Tibial nerve (tissue), 4 donors: Measurements from ENCODE around the gene YBEY. TPM values are rescaled to one million over a fixed set of nuclear protein-coding genes. Genes with fewer than 3 reads are reported as not detected.

Experiments
- DNase-seq, 2 donors: peaks; one replicate each; pipeline ENCODE4 v3.0.0-alpha.2; 2019; ENCODE audit warnings: low spot score in 2 of 2
- H3K27ac ChIP-seq, 4 donors: fragments of 200-600 bp; sonication (generic) in 3 of 4; one replicate each; pipeline ENCODE4 v1.5.1; 2017 to 2019; ENCODE audit warnings: mild to moderate bottlenecking in 1 of 4
- H3K27me3 ChIP-seq, 2 donors: fragments of 200-600 bp; sonication (generic) in 1 of 2; one replicate each; pipeline versions ENCODE4 v1.5.1 to v1.6.0; 2017 to 2019
- H3K36me3 ChIP-seq, 3 donors: fragments of 200-600 bp; sonication (generic); one replicate each; pipeline ENCODE4 v1.5.1; 2018 to 2019
- H3K4me1 ChIP-seq, 4 donors: fragments of 200-600 bp; sonication (generic) in 3 of 4; one replicate each; pipeline ENCODE4 v1.5.1; 2017 to 2019
- H3K4me3 ChIP-seq, 4 donors: fragments of 200-600 bp; sonication (generic) in 3 of 4; one replicate each; pipeline ENCODE4 v1.5.1; 2017 to 2019; ENCODE audit warnings: mild to moderate bottlenecking in 1 of 4, moderate library complexity in 1 of 4
- H3K9me3 ChIP-seq, 4 donors: fragments of 200-600 bp; sonication (generic) in 3 of 4; one replicate each; pipeline ENCODE4 v1.5.1; 2017 to 2019
- EP300 ChIP-seq, 2 donors: sonication (generic); formaldehyde crosslinking; IDR thresholded peaks; one replicate each; pipeline ENCODE4 v1.6.1; 2017; ENCODE audit warnings: antibody characterized with exemption in 2 of 2, mild to moderate bottlenecking in 1 of 2
- POLR2A ChIP-seq, 2 donors: fragments of 450-650 bp; IDR thresholded peaks; one replicate each; pipeline ENCODE4 v1.6.1; 2017; ENCODE audit warnings: antibody characterized with exemption in 2 of 2, mild to moderate bottlenecking in 2 of 2, moderate library complexity in 2 of 2
- WGBS, 2 donors: methylation state at CpG; one replicate each; pipeline ENCODE4 v1.1.5; 2018; 5-methylcytosine and 5-hydroxymethylcytosine counted together
- total RNA-seq, 4 donors: library from RNA; depleted of rRNA; stranded (reverse); fragments of >200 nt; gene quantifications; one replicate each; pipeline ENCODE4 v1.1.0, GENCODE V29; 2016
- TF ChIP-seq, protein P1 (sequence below), 5 experiments: fragments of 200-600 bp in 3 of 5; fragments of 450-650 bp in 2 of 5; sonication (generic) in 3 of 5; IDR thresholded peaks; one replicate each; pipeline ENCODE4 v1.5.1; 2016 to 2019; ENCODE audit warnings: antibody characterized with exemption in 5 of 5, mild to moderate bottlenecking in 3 of 5, moderate library complexity in 2 of 5

Gene YBEY
- total RNA-seq, 4 donors from 2014 or later = 6.7 to 20.1 (median 15.5) TPM

DNA sequence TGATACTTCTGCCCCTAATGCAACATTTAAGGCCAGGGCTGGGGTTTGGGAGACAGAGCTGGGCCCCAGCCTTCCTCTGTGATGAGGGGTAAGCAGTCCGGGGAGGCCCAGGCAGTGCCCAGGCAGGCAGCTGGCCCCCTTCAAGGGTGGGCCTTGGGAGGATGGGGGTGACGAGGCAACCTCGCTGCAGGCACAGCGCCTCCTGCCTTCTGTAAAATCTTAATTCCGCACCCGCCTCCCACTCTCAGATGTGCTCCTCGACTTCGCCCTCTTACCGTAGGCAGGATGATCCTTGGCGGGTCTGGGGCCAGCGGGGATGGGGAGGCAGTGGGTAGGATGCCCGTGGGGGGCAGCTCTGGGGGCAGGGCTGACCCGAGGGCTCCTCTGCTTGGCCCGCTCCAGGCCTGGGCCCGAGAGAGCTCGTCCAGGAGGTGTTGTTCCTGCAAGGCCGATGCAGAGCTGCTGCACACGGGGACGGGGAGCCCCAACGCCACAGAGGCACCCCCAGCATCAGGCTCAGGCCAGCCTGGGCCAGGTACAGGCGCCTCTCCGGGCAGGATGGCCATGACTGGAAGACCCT, 28.4 kb downstream of the YBEY start:
- Histone ChIP-seq H3K27me3 (no peaks in the 10 kb centered on the region), H3K4me1 (no peaks in the 10 kb centered on the region), H3K4me3 (no peak overlapping the region), H3K9me3 (no peaks in the 10 kb centered on the region), H3K27ac (no peak overlapping the region), H3K36me3 (peaks cover 0 to 26% (median 0%) of the 10 kb centered on the region in 3 donors)
- WGBS, 2 donors = 90 to 95% methylated on average over 15 to 22 of the region's 22 CpGs
- DNase-seq = no peak
- TF ChIP-seq, protein P1, sequence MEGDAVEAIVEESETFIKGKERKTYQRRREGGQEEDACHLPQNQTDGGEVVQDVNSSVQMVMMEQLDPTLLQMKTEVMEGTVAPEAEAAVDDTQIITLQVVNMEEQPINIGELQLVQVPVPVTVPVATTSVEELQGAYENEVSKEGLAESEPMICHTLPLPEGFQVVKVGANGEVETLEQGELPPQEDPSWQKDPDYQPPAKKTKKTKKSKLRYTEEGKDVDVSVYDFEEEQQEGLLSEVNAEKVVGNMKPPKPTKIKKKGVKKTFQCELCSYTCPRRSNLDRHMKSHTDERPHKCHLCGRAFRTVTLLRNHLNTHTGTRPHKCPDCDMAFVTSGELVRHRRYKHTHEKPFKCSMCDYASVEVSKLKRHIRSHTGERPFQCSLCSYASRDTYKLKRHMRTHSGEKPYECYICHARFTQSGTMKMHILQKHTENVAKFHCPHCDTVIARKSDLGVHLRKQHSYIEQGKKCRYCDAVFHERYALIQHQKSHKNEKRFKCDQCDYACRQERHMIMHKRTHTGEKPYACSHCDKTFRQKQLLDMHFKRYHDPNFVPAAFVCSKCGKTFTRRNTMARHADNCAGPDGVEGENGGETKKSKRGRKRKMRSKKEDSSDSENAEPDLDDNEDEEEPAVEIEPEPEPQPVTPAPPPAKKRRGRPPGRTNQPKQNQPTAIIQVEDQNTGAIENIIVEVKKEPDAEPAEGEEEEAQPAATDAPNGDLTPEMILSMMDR (IDR thresholded peaks at IDR 0.05) = no peak
- no peak for TF ChIP-seq EP300 (IDR thresholded peaks at IDR 0.05)
- TF ChIP-seq POLR2A (IDR thresholded peaks at IDR 0.05) = no peak

DNA sequence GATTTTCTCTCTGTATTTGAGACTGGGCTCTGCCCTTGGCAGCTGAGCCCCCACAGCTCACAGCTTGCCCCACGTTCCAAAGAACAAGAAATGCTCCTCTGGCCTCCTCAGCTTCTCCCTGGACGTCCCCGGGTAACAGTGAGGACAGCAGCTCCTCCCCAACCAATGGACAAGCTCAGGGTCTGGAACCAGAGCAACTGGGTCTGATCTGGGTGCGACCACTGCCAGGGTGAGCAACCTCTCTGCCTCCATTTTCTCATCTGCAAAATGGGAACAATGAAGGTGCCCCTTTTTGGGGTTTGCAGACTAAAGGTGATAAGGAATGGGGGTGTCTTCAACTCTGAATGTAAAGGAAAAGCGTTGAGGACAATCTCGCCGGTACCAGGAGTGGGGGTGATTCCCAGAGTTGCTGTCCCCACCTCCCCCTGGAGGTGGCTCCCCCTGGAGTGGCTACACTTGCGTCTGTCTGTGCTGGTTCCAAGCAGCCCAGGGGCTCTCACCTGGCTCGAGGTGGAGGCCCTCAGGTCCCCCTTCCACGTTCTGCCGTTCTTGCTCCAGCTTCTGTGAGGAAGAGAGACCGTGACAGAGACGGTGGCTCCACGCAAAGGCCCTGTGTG, 30.7 kb downstream of the YBEY start:
- DNase-seq = no peak
- TF ChIP-seq, protein P1 (IDR thresholded peaks at IDR 0.05) = no peak
- no peak for TF ChIP-seq EP300 (IDR thresholded peaks at IDR 0.05)
- TF ChIP-seq POLR2A (IDR thresholded peaks at IDR 0.05) = no peak
- no peaks in the 10 kb centered on the region for H3K27me3 ChIP-seq
- no peak overlapping the region for H3K27ac ChIP-seq
- no peaks in the 10 kb centered on the region for H3K9me3 ChIP-seq
- 90 to 93% methylated on average over 14 of the region's 14 CpGs for WGBS, 2 donors
- H3K4me1 ChIP-seq = peaks cover 0 to under 1% (median 0%) of the 10 kb centered on the region in 4 donors
- H3K36me3 ChIP-seq = peaks cover 0 to 16% (median 0%) of the 10 kb centered on the region in 3 donors
- H3K4me3 ChIP-seq = no peak overlapping the region

DNA sequence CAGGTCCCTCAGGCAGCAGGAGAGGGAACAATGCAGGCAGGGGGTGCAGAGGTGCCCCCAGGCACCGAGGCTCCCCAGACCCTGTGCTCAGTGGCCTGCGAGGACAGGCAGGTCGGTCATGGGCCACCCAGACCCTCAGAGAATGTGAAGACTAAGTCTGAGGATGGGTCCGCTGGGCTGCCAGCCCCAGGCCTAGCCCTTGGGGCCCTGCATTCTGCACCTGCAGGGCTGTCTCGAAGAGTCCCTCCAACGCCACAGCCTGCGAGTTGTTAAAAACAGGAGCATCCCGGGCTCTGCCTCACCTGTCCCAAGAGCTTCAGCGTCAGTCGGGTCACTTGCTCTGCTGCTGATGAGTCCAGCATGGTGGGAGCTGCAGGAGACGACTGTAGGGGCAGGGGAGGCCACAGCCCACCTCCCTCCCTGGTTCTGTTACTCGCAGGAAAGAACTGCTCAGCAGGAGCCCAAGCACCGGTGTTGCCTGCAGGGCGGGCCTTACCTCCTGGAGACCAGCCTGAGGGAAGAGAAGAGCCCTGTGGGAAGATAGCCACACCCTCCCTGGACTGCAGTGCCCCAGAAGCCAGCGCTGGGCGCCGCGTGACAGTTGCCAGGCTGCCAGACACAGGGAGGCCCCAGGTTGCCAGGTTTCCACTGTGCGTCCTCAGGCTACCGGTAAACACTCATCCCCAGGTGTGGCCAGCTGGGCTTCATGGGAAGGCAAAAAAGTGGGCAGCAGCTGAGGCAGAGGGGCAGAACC, 31.7 kb downstream of the YBEY start:
- TF ChIP-seq, protein P1 (IDR thresholded peaks at IDR 0.05) = no peak
- TF ChIP-seq EP300 (IDR thresholded peaks at IDR 0.05) = no peak
- no peak for TF ChIP-seq POLR2A (IDR thresholded peaks at IDR 0.05)
- Histone ChIP-seq H3K4me1 (peaks cover 0 to 11% (median 6%) of the 10 kb centered on the region in 4 donors), H3K27ac (no peak overlapping the region), H3K27me3 (no peaks in the 10 kb centered on the region), H3K4me3 (no peak overlapping the region), H3K9me3 (no peaks in the 10 kb centered on the region), H3K36me3 (peaks cover 0 to 16% (median 0%) of the 10 kb centered on the region in 3 donors)
- no peak for DNase-seq
- WGBS, 2 donors = 76 to 81% methylated on average over 18 to 19 of the region's 20 CpGs

DNA sequence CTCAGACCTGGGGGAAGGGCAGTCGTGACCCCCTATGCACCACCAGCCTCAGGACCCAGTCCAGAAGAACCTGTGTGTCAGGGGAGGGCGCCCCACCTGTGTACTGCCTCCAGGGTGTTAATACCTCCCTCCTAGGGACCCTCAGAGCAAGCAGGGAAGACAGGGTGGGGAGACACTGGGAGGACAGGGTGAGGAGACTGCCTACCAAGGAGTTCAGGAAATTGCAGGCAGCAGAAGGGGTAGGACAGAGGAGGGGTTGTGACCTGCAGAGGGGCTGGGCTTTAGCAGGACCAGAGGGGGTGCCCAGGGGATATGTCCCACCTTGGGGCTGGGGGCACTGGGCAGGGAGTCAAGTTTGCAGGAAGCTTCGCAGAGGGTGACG, 32.3 kb downstream of the YBEY start:
- H3K9me3 ChIP-seq = no peaks in the 10 kb centered on the region
- TF ChIP-seq POLR2A (IDR thresholded peaks at IDR 0.05) = no peak
- no peak for TF ChIP-seq EP300 (IDR thresholded peaks at IDR 0.05)
- TF ChIP-seq, protein P1 (IDR thresholded peaks at IDR 0.05) = no peak
- H3K27ac ChIP-seq = no peak overlapping the region
- peaks cover 0 to 16% (median 0%) of the 10 kb centered on the region in 3 donors for H3K36me3 ChIP-seq
- DNase-seq = no peak
- no peak overlapping the region for H3K4me3 ChIP-seq
- WGBS, 2 donors = 71 to 90% methylated on average over 4 of the region's 4 CpGs
- H3K27me3 ChIP-seq = no peaks in the 10 kb centered on the region
- peaks cover 0 to 16% (median 9%) of the 10 kb centered on the region in 4 donors for H3K4me1 ChIP-seq

DNA sequence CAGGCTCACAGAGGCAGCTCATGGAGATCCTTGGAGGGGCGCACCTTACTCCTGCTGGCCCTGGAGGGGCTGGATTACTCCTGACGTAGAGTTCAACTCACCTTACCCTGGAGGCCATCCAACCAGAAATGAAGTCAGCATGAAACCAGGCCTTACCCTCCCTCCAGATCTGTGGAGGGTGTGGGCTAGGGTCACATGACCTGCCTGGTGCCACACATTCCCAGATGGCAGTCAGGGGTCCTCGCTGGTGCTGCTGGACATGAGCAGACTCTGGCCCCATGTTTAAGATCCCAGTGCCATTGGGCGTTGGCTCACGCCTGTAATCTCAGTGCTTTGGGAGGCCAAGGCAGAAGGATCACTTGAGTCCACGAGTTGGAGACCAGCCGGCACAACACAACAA, 33.0 kb downstream of the YBEY start:
- Histone ChIP-seq H3K27ac (no peak overlapping the region), H3K27me3 (no peaks in the 10 kb centered on the region), H3K36me3 (peaks cover 0 to 16% (median 0%) of the 10 kb centered on the region in 3 donors), H3K4me3 (no peak overlapping the region), H3K4me1 (peaks cover 0 to 16% (median 9%) of the 10 kb centered on the region in 4 donors), H3K9me3 (no peaks in the 10 kb centered on the region)
- no peak for DNase-seq
- WGBS, 2 donors = 96% methylated on average over 5 to 7 of the region's 7 CpGs
- TF ChIP-seq POLR2A (IDR thresholded peaks at IDR 0.05) (no peak), EP300 (IDR thresholded peaks at IDR 0.05) (no peak)
- TF ChIP-seq, protein P1 (IDR thresholded peaks at IDR 0.05) = no peak
